NCI-H1048 (cell line): ENCODE measurements around the gene NCOR2.

Source experiments
- DNase-seq: peaks from one replicate; lab custom pipeline; 2025; lab: John Stamatoyannopoulos, UW

The NCOR2 gene

GRCh38 chr12:124544311-124544970 is 23.0 kb downstream of the NCOR2 start:
- DNase-seq: no peak

DNA sequence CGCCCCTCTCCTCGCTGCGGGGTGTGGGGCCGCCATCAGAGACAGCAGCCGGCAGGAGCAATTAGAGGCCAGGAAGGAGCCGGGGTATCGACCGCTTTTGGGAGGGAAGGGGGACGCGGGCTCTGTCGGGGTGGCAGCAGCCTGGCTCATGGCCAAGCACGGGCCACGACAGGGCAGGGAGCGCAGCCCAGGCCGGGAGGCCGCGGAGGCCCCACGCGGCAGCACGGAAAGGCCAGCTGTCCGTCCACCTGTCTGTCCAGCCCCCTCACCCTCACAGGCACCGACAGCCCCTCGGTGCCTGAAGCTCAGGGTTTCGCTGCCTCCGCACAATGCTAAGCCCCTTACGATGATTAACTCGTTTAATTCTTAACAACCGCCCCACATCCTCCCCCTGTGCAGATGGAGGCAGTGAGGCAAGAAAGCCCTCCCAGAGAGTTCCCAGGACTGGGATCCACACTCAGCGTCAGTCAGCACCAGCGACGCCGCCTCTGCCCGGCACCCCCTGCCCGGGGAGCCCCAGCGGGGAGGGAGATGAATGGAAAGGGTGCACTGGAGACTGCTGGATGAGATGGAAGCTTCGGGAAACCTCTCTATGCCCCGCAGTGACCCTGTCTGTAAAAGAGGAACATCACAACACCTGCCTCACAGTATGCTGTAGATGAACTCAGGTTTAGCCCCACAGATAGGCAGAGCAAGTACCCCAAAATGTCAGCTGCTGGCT is 23.7 kb downstream of the NCOR2 start:
- DNase-seq: no peak

DNA sequence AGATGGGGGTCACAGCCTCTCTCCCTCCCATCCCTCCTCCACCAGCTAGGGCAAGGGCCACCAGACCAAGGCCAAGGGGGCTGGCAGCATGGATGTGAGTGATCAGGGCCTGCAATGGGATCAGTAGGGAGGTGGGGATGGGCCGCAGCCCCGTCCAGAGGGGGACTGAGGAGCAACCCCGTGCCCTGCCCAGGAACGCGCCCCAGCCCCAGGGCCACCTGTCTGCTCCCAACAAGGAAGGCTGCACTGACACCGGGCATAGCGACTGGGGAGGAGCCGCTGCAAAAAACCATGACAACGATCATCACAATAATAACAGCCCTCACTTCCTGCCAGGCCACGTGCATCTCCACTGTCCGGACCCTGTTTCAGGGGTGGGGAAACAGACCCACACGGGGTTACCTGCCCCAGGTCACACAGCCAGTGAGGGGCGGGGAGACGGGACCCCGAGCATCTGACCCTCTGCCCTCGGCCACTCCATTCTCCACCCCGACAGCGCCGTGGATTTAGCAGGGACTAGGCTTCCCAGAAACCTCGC is 24.3 kb downstream of the NCOR2 start:
- DNase-seq: no peak

GRCh38 chr12:124542021-124542949 is 25.1 kb downstream of the NCOR2 start:
- DNase-seq: no peak

- no peak for DNase-seq
Observed at GRCh38 chr12:124541322-124541721, 26.1 kb downstream of the NCOR2 start.

DNA sequence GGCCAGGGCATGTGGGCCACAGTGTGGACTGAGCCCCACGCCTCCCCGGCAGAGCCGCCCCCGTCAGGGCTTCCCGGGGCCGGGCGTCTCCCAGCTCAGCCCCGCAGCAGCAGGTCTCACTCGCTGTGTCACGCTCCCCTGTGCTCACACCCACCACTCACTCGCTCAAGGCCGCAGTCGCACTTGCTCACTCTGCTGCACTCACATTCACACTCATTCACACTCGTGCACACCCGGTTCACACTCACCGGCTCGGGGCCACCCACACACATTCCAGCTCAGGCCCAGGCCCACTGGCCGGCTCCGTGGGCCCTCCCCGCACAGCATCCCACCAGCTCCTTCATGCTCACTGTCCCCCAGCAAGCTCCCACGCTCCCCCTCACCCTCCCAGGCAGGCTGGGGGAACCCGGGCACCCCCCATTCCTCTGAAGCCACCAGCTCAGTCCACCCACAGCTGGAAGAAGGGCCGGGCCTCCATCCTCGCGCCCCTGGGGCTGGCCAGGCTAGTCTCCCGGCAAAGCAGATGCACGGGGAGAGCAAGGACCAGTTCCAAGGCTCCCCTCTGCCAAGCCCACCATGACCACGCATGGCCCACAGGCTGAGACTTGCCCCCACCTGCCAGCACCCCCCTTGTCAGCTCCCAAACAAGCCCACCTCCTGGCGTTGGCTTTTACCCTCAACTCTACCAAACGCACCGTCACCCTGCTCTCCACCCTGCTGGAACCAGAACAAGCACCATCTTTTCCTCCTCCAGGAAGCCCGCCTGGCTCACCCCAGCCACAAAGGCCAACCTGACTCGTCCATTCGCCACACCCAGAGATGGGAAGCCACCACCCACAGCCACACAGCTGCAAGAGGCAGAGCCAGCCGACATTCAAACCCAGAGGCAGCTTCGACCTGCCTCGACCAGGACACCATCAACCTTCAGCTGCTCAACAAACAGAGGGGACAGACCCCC is 28.0 kb downstream of the NCOR2 start:
- DNase-seq: no peak

GRCh38 chr12:124538194-124539082 is 29.0 kb downstream of the NCOR2 start:
- DNase-seq: no peak

DNA sequence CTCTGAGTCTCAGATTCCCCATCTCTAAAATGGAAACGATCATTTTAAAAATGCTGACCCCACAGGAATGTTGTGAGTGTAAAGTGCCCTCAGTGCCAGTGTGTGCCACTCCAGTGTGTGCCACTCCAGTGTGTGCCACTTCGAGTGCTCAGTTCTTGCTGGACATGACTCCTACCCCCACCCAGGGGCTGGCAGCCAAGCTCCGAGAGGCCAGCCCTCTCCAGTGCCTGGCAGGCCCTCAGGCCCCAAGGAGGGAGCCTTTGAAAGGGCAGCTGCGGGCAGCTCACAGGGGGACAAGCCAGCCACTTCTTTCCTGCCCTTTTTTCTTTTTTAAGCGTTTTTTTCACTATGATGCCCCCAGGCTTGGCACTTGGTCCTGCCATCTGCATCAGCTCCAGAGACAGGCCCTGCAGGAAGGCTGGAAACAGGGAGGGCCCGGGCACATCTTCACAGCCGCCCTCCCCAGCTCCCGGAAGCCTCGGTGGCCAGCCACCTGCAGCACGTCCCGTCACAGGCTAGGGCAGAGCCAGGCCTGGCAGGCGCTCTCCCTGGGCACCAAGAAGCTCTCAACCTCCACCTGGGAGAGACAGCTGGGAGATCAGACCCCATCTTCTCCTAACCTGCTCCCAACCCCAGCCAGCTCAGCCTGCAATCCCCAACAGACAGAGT is 29.8 kb downstream of the NCOR2 start:
- DNase-seq: no peak

DNA sequence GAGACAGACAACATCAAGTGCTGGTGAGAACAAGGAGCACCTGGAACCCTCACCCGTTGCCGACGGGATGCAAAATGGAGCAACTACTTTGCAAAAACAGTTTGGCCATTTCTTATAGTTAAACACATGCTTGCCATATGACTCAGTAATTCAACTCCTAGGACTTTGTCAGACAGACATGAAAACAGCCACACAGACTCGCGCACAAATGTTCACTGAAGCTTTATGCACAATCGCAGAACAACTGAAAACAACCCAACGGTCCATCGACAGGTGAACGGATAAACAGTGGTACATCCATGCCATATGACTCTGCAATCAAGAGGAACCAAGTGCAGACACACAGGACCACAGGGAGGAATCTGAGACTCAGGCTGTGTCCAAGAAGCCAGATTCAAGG is 30.8 kb downstream of the NCOR2 start:
- DNase-seq: no peak

DNA sequence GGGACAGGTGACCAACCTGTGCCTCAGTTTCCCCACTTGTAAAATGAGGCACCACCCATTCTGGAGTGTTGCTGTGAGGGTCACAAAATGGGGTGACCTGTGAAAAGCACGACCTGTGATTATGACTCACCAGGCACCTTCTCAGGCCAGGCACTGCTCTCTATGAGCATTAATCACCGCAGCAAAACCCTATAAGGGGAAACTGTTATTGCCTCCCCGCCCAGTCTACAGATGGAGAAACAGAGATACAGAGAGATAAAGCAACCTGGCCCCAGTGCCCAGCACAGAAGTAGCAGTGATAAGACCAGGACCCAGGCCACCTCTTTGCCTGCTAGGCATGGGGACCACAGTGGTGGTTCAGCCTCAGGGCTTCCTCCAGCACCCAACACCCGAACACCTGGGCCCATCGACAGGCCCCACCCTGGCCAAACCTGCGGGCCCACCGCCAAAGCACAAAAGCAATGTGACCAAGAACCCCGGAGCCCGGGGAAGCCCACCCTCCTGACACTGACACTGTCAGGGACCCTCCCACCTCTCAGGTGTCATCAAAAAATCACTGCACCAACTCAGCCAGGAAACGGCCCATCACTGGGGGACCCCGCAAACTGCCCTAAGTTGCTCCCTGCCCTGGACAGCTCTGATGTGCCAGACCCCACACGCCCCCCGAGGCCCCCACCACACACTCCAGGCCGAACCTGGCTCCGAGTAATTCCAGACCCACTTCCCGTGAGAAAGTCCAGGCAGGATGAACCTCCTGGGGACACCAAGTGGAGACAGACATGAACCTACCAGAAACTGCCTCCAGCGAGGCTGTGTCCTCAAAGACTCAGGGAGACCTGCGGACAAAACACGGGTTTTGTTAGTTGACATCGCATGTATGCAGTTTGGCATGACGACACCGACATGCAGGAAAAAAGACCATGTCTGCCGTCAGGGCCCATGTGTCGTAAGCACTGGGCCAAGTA is 32.4 kb downstream of the NCOR2 start:
- no peak for DNase-seq

- DNase-seq: no peak
Observed at GRCh38 chr12:124533456-124533855, 34.0 kb downstream of the NCOR2 start.

DNA sequence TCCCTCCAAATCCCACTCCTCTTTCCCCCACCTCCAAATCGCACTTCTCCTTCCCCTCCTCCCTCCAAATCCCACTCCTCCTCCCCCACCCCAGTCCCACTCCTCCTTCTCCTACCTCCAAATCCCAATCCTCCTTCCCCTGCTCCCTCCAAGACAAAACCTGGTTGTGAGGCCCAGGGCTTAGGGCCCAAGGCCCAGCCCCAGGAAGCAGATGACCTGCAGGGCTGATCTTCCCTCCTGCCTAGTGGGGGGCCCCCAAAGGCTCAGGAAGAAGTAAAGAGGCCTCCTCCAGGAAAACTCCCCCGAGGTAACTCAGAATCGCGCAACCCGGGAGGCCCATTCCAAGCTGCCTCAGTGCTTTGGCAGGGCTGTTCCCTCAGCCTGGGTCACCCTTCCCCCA is 34.4 kb downstream of the NCOR2 start:
- no peak for DNase-seq

DNA sequence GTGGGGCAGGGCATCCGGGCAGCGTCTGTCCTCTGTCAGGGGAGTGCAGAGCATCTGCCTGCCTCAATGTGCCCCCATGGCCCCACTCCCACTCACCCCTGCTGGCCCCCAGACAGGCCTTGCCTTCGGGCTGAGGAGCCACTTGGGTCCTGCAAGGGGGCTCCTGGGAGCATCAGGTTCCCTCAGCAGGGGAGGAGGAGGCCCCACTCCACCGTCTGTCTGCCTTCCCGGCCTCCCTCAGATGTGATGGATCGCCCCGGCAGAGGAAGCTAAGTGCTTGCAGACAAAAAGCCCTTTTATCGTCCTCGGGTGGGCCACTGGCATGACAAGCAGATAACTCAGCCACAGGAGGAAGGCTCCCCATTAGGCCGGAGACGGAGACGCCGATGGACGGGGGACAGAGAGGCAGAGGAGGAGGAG is 35.1 kb downstream of the NCOR2 start:
- DNase-seq: no peak

- no peak for DNase-seq
Observed at GRCh38 chr12:124531906-124532305, 35.5 kb downstream of the NCOR2 start.

DNA sequence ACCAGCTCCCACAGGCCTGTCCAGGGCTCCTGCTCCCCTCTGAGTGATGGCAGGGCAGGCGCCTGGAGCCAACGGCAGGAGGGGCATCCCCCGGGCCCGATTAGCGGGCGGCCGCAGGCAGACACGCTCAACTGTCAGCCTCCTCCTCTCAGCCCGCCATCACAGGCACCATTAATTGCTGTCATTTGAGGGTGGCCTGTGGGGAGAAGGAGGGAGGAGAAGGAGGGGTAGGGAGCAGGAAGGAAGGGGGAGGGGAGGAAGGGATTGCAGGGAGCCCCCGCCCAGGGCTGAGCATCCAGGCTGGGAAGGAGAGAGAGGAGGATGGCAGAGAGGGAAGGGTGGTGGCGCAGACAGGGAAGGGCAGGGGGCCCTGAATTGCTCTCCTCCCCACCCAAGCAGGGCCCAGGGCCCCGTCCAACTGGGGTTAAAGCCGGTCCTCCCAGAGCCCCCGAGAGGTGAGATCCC is 36.1 kb downstream of the NCOR2 start:
- no peak for DNase-seq

GRCh38 chr12:124530637-124531263 is 36.7 kb downstream of the NCOR2 start:
- no peak for DNase-seq

DNA sequence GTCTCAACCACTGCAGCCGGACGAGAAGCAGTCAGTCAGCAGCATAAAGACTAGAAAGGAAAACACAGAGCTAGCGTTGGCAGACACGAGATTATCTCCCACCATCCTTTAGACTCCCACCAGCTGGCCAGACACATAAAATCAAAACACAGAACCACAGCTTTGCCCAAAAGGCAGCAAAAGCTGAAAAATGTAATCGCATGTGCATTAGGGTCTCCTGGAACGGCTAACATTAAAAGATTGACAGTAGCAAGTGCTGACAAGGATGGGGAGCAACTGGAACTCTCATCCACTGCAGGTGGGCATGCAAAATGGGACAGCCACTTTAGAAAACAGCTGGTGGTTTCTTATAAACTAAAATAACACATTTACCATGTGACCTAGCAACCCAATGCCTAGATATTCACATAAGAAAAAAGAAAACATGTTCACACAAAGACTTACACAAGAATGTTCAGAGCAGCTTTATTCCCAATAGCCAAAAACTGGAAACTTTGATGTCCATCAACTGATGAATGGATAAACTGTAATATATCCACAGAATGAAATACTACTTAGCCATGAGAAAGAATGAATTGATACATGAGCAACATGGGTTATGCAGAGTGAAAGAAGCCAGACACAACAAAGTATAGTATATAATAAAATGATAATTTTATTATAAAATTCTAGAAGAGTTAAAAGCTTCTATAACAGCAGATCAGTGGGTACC is 37.7 kb downstream of the NCOR2 start:
- DNase-seq: no peak
